Measurements from ENCODE around the gene SCAMP5. TPM values are rescaled to one million over a fixed set of nuclear protein-coding genes. Genes with fewer than 3 reads are reported as not detected.

Gene SCAMP5
- total and polyA plus RNA-seq, 2 of the 13 experiments (the other 11 are each of a cell fraction or from before 2014, with no cell fraction given) = 34.3 to 49.0 TPM

DNA sequence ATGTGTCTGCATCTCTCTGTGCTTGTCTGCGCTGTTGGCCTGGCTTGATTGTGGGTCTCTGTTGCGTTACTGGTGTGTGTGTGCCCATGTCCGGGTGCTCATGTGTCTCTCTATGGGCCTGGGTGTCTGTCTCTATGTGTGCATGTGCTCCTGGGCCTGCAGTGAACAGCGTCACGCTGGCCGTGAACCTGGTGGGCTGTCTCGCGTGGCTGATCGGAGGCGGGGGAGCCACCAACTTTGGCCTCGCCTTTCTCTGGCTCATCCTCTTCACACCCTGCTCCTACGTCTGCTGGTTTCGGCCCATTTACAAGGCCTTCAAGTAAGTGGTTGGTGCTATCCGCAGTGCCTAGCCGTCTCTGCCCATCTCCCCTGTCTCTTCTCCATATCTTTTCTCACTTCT is 21.1 kb downstream of the SCAMP5 start:
- peaks cover 5 to 36% of the 10 kb centered on the region in 2 experiments for H3K36me3 ChIP-seq (replicated peaks in 1 of 2; ENCODE audit: control insufficient read depth in 1 of 2, insufficient read depth in 2 of 2, low read length in 2 of 2)
- intact Hi-C loops (cut with micrococcal nuclease; ENCODE audit: unreplicated experiment) = no loop called here
- no peaks in the 10 kb centered on the region for H3K4me1 ChIP-seq (ENCODE audit: insufficient read depth, low read length)
- no peaks in the 10 kb centered on the region for H4K20me1 ChIP-seq (ENCODE audit: insufficient read depth, low read length)
- 98% methylated on average over 13 of the region's 15 CpGs for WGBS (ENCODE audit: low lambda C conversion rate)
- no peak overlapping the region for H3K4me3 ChIP-seq (replicated peaks in 1 of 3; ENCODE audit: insufficient read depth in 1 of 3, low read depth in 2 of 3, low read length in 3 of 3)
- H3K4me2 ChIP-seq (ENCODE audit: low read depth, low read length) = no peak overlapping the region
- H2AFZ ChIP-seq (ENCODE audit: low read length) = no peak overlapping the region
- no peak overlapping the region for H3K9ac ChIP-seq (ENCODE audit: insufficient read depth, low read depth, low read length)
- no TSS peak for BruUV-seq (replicated peaks)
- no peaks in the 10 kb centered on the region for H3K9me3 ChIP-seq (ENCODE audit: low read length)
- ATAC-seq (no peak), DNase-seq (ENCODE audit: low spot score) (no peak), FAIRE-seq (no peak)
- TF ChIP-seq MNT (IDR thresholded peaks at IDR 0.05) (0 out of 2 replicates have a peak, but pooled peaks have one; percentile 16), ATF7-NPFF (CRISPR knock-in tag; IDR thresholded peaks at IDR 0.05; ENCODE audit: low read depth) (no peak)
- in situ Hi-C loops (cut with HindIII; ENCODE audit: extremely low pct_ligation_motif_present, low pct_unique_long_range_greater_than_20kb) = no loop called here
- ChIA-PET POLR2A (no interaction called here), CTCF (ENCODE audit: low intra/inter-chr PET ratio, low total read pairs) (no interaction called here)
- H3K27ac ChIP-seq (ENCODE audit: extremely low read length, insufficient read depth, low read length) = no peak overlapping the region
- no peaks in the 10 kb centered on the region for H3K79me2 ChIP-seq (ENCODE audit: insufficient read depth, low read length)
- no peaks in the 10 kb centered on the region for H3K27me3 ChIP-seq (ENCODE audit: control insufficient read depth in 1 of 2, insufficient read depth in 2 of 2, low read length in 2 of 2)

GRCh38 chr15:75019916-75020315 is 24.6 kb downstream of the SCAMP5 start:
- no peak overlapping the region for H3K4me2 ChIP-seq (ENCODE audit: low read depth, low read length)
- H3K4me3 ChIP-seq (replicated peaks in 1 of 3; ENCODE audit: insufficient read depth in 1 of 3, low read depth in 2 of 3, low read length in 3 of 3) = no peak overlapping the region
- no peak for TF ChIP-seq RERE (CRISPR knock-in tag; IDR thresholded peaks at IDR 0.05; ENCODE audit: low read depth)
- no peak for TF ChIP-seq NR1H2 (CRISPR knock-in tag; IDR thresholded peaks at IDR 0.05; ENCODE audit: borderline replicate concordance, low read depth)
- TF ChIP-seq FOXA1 (IDR thresholded peaks at IDR 0.05) = no peak
- TF ChIP-seq FOXA1 (CRISPR knock-in tag; IDR thresholded peaks at IDR 0.05) = no peak
- no peak for TF ChIP-seq RFXANK (CRISPR knock-in tag; IDR thresholded peaks at IDR 0.05)
- H3K27me3 ChIP-seq (ENCODE audit: control insufficient read depth in 1 of 2, insufficient read depth in 2 of 2, low read length in 2 of 2) = no peaks in the 10 kb centered on the region
- no peak overlapping the region for H2AFZ ChIP-seq (ENCODE audit: low read length)
- H3K36me3 ChIP-seq (replicated peaks in 1 of 2; ENCODE audit: control insufficient read depth in 1 of 2, insufficient read depth in 2 of 2, low read length in 2 of 2) = peaks cover 4 to 22% of the 10 kb centered on the region in 2 experiments; a peak in 4 of 5 replicates
- H4K20me1 ChIP-seq (ENCODE audit: insufficient read depth, low read length) = no peaks in the 10 kb centered on the region
- in situ Hi-C loops (cut with HindIII; ENCODE audit: extremely low pct_ligation_motif_present, low pct_unique_long_range_greater_than_20kb) (no loop called here), intact Hi-C loops (cut with micrococcal nuclease; ENCODE audit: unreplicated experiment) (no loop called here)
- no peaks in the 10 kb centered on the region for H3K9me3 ChIP-seq (ENCODE audit: low read length)
- ATAC-seq (no peak), DNase-seq (ENCODE audit: low spot score) (no peak), FAIRE-seq (no peak)
- H3K79me2 ChIP-seq (ENCODE audit: insufficient read depth, low read length) = peaks cover 12% of the 10 kb centered on the region
- peaks cover 16% of the 10 kb centered on the region for H3K4me1 ChIP-seq (ENCODE audit: insufficient read depth, low read length)
- ChIA-PET CTCF (ENCODE audit: low intra/inter-chr PET ratio, low total read pairs) (no interaction called here), POLR2A (no interaction called here)
- BruUV-seq (replicated peaks) = no TSS peak
- H3K27ac ChIP-seq (ENCODE audit: extremely low read length, insufficient read depth, low read length) = no peak overlapping the region
- WGBS (ENCODE audit: low lambda C conversion rate) = 90% methylated on average over 2 of the region's 3 CpGs
- no peak overlapping the region for H3K9ac ChIP-seq (ENCODE audit: insufficient read depth, low read depth, low read length)

Data from HepG2 (cell line).